HepG2 (cell line): Measurements from ENCODE around the gene MRPL38.

ENCODE experiments used
- DNMT1 ChIP-seq: sonication (generic); formaldehyde crosslinking; IDR thresholded peaks from 2 replicates; pipeline ENCODE4 v1.5.1; 2020; ENCODE audit warnings: mild to moderate bottlenecking, missing genetic modification reagents
- DR1 ChIP-seq: sonication (generic); formaldehyde crosslinking; IDR thresholded peaks from 2 replicates; pipeline ENCODE4 v1.8.0; 2021; ENCODE audit warnings: mild to moderate bottlenecking, missing genetic modification reagents, inconsistent platforms
- ETS1 ChIP-seq: sonication (generic); formaldehyde crosslinking; IDR thresholded peaks from 2 replicates; pipeline ENCODE4 v1.4.0; 2020; ENCODE audit warnings: missing genetic modification reagents
- EZH2 ChIP-seq: conservative IDR thresholded peaks from 2 replicates; pipeline ENCODE4 v1.6.1; 2012; ENCODE audit warnings: mild to moderate bottlenecking, low read depth, low read length, moderate library complexity
- MYNN ChIP-seq: sonication (generic); formaldehyde crosslinking; IDR thresholded peaks from 2 replicates; pipeline ENCODE4 v1.4.0; 2020; ENCODE audit warnings: mild to moderate bottlenecking, low read depth, missing genetic modification reagents
- POLR2A ChIP-seq, 2 experiments: IDR thresholded peaks; 2 replicates each; pipeline ENCODE4 v1.6.1; 2011; ENCODE audit warnings: low read depth in 2 of 2, low read length in 2 of 2, mild to moderate bottlenecking in 1 of 2, moderate library complexity in 1 of 2; ENCODE audit not compliant: insufficient read depth in 1 of 2
- POLR2AphosphoS5 ChIP-seq: IDR thresholded peaks from 2 replicates; pipeline ENCODE4 v1.6.1; 2012; ENCODE audit warnings: low read depth, low read length
- SP1 ChIP-seq, 2 experiments: fragments of 450-650 bp in 1 of 2; sonication (generic) in 1 of 2; formaldehyde crosslinking in 1 of 2; IDR thresholded peaks; 2 replicates each; pipeline versions ENCODE4 v1.4.0 to v1.6.1; 2016 to 2020; ENCODE audit warnings: missing genetic modification reagents in 1 of 2
- ZBTB1 ChIP-seq: sonication (generic); formaldehyde crosslinking; IDR thresholded peaks from 2 replicates; pipeline ENCODE4 v1.4.0; 2020; ENCODE audit warnings: missing genetic modification reagents, borderline replicate concordance
- ZNF564 ChIP-seq: sonication (generic); formaldehyde crosslinking; IDR thresholded peaks from 2 replicates; pipeline ENCODE4 v1.8.1; 2023; ENCODE audit warnings: mild to moderate bottlenecking, missing genetic modification reagents
- TF ChIP-seq, protein P1 (sequence below): sonication (generic); formaldehyde crosslinking; IDR thresholded peaks from one replicate; pipeline ENCODE4 v1.5.1; 2020; ENCODE audit warnings: mild to moderate bottlenecking, missing genetic modification reagents; ENCODE audit errors: not compliant biosample characterization
- TF ChIP-seq, protein P2 (sequence below): sonication (generic); formaldehyde crosslinking; IDR thresholded peaks from 2 replicates; pipeline ENCODE4 v1.5.0; 2020; ENCODE audit warnings: missing genetic modification reagents, mild to moderate bottlenecking, borderline replicate concordance

DNA sequence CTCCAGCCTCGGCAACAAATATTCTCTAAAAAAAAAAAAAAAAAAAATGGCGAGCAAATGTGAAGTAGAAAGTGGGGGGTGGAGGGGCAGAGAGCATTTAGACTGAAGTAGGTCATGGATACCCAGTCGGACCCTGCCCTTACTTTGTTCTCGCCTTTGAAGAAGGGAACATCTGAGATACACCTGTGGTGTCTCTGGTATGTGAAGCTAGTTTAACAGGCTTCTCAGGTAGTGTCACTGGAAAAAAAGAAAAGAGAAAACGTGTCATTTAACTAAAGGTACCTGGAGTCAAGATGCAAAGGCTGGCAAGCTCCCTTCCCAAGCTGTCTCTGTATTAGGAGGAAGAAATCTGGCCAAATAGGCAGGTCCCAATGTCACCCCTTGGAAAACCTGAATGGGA lies 28.2 kb upstream of the MRPL38 start:
- TF ChIP-seq DNMT1 (CRISPR knock-in tag) (no peak), MYNN (no peak), ZNF564 (CRISPR knock-in tag) (no peak), SP1 (IDR thresholded peaks at IDR 0.05) (no peak), SP1 (CRISPR knock-in tag; IDR thresholded peaks at IDR 0.05) (no peak), DR1 (CRISPR knock-in tag) (no peak), ZBTB1 (CRISPR knock-in tag) (no peak), ETS1 (CRISPR knock-in tag) (no peak), POLR2A (IDR thresholded peaks at IDR 0.05; ENCODE audit: insufficient read depth in 1 of 2, low read depth in 2 of 2, low read length in 2 of 2) (no peak), POLR2AphosphoS5 (no peak), EZH2 (no peak)
- TF ChIP-seq, protein P1, sequence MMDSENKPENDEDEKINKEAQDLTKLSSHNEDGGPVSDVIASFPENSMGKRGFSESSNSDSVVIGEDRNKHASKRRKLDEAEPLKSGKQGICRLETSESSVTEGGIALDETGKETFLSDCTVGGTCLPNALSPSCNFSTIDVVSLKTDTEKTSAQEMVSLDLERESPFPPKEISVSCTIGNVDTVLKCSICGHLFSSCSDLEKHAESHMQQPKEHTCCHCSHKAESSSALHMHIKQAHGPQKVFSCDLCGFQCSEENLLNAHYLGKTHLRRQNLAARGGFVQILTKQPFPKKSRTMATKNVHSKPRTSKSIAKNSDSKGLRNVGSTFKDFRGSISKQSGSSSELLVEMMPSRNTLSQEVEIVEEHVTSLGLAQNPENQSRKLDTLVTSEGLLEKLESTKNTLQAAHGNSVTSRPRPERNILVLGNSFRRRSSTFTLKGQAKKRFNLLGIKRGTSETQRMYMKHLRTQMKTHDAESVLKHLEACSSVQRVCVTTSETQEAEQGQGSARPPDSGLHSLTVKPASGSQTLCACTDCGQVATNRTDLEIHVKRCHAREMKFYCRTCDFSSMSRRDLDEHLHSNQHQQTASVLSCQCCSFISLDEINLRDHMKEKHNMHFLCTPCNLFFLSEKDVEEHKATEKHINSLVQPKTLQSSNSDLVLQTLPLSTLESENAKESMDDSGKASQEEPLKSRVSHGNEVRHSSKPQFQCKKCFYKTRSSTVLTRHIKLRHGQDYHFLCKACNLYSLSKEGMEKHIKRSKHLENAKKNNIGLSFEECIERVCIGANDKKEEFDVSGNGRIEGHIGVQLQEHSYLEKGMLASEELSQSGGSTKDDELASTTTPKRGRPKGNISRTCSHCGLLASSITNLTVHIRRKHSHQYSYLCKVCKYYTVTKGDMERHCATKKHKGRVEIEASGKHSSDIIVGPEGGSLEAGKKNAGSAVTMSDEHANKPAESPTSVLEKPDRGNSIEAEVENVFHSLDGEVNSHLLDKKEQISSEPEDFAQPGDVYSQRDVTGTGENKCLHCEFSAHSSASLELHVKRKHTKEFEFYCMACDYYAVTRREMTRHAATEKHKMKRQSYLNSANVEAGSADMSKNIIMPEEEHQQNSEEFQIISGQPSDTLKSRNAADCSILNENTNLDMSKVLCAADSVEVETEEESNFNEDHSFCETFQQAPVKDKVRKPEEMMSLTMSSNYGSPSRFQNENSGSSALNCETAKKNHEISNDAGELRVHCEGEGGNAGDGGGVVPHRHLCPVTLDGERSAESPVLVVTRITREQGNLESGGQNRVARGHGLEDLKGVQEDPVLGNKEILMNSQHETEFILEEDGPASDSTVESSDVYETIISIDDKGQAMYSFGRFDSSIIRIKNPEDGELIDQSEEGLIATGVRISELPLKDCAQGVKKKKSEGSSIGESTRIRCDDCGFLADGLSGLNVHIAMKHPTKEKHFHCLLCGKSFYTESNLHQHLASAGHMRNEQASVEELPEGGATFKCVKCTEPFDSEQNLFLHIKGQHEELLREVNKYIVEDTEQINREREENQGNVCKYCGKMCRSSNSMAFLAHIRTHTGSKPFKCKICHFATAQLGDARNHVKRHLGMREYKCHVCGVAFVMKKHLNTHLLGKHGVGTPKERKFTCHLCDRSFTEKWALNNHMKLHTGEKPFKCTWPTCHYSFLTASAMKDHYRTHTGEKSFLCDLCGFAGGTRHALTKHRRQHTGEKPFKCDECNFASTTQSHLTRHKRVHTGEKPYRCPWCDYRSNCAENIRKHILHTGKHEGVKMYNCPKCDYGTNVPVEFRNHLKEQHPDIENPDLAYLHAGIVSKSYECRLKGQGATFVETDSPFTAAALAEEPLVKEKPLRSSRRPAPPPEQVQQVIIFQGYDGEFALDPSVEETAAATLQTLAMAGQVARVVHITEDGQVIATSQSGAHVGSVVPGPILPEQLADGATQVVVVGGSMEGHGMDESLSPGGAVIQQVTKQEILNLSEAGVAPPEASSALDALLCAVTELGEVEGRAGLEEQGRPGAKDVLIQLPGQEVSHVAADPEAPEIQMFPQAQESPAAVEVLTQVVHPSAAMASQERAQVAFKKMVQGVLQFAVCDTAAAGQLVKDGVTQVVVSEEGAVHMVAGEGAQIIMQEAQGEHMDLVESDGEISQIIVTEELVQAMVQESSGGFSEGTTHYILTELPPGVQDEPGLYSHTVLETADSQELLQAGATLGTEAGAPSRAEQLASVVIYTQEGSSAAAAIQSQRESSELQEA (CRISPR knock-in tag): no peak
- TF ChIP-seq, protein P2, sequence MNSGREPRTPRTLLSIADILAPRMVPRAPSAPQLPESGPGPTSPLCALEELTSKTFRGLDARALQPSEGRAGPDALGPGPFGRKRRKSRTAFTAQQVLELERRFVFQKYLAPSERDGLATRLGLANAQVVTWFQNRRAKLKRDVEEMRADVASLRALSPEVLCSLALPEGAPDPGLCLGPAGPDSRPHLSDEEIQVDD (CRISPR knock-in tag): no peak
